Stimulated activated CD8-positive, alpha-beta memory T cell treated with anti-CD3 and anti-CD28 coated beads, Interleukin-15, amount 100 ng/mL, for 4 hours (primary cell): Measurements from ENCODE around the gene ARFGAP1.

Experiments used
- DNase-seq, 2 donors: peaks; one replicate each; pipeline ENCODE4 v3.0.0-alpha.2; 2020; ENCODE audit warnings: low read depth in 2 of 2

Gene ARFGAP1

DNA sequence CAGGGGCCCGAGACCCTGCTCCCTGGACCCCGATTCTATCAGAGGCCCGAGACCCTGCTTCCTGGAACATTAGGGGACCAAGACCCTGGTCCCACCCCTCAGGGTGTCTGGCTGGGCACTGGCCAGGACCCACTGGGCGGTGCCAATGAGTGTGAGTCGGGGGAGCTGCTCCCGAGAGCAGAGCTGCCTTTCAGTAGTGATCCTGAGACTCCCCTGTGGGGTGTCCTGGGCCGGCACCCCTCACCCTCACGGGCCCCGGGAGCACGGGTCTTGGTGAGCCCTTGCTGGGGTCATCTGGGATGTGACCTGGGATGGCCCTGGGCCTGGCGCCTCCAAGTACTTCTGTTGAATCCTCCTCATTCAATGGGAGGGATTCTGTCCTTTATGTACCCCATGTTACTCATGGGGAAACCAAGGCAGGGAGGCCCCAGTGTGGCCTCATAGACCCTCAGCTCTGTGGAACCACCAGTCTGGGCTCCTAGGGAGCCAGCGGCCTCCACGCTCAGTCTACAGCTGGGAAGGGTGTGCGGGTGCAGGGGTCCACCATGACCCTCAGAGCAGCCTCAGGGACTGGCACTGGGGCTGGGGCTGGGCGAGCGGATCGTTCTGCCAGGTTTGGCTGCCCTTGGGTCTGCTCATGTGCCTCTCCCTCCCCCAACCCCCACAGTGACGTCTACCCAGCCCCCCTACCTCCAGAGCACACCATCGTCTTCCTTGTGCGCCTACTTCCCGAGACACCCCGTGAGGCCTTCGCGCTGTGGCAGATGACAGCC, 46.0 kb downstream of the ARFGAP1 start:
- DNase-seq, result no peak

- DNase-seq, result no peak
These were observed 46.8 kb downstream of the ARFGAP1 start for GRCh38 chr20:63319164-63320040.

DNA sequence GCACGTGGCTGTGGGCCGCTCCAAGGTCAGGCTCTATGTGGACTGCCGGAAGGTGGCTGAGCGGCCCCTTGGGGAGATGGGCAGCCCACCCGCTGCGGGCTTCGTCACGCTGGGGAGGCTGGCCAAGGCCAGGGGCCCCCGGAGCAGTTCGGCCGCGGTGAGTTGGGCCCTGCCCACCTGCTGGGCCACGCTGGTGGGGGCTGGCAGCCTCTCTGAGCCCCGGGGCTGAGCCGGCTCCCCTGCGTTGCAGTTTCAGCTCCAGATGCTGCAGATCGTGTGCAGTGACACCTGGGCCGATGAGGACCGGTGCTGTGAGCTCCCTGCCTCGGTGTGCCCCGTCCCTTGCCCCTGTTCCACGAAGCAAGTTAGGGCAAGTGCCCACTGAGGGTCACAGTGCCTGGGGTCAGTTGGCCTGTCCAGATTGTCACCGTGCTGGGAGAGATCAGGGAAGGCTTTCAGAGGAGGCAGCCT, 47.5 kb downstream of the ARFGAP1 start:
- no peak for DNase-seq

DNA sequence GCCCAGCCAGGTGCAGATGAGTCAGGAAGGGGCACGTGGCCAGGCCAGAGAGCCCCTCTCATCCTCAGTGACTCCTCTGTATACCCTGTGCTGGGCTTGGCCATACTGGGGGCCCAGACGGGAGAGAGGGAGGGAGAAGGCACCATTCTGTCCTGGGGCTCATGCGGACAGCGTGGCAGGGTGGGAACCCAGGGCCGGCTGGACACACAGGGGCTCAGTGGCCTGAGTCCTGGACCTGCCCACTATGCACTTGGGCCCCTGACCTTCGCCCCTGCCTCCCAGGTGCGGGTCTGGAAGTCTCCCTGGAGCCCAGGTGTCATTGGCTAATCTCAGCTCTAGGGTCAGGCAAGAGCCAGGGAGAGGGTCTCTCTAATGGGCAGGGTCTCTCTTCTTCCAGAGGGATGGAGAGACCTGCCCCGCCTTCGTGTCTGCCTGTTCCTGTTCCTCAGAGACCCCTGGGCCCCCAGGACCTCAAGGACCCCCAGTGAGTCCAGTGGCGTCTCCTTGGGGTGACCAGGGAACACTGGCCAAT, 48.1 kb downstream of the ARFGAP1 start:
- DNase-seq, result no peak

GRCh38 chr20:63321148-63321831, 48.7 kb downstream of the ARFGAP1 start:
- DNase-seq, result no peak

GRCh38 chr20:63322146-63322932, 49.7 kb downstream of the ARFGAP1 start:
- DNase-seq, result no peak

- no peak for DNase-seq
These were observed 50.3 kb downstream of the ARFGAP1 start for GRCh38 chr20:63322933-63323273.

GRCh38 chr20:63323357-63323981, 50.9 kb downstream of the ARFGAP1 start:
- DNase-seq, result no peak

DNA sequence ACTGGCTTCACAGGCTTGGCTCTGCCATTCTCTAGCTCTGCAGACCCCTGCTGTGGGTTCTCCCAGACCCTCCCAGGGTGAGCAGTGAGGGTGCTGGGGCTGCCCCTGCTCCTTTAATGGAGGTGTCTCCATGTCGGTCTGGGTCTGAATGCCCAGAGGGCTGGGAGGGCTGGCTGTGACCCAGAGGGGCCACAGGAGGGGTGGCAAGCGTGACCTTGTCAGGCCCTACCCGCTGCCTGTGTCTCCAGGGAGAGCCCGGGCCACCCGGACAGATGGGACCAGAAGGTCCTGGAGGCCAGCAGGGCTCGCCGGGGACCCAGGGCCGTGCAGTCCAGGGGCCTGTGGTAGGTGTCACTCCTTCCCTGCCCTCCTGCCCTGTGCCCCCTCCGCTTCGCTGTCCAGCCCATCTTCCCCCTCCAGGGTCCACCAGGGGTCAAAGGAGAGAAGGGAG, 52.4 kb downstream of the ARFGAP1 start:
- no peak for DNase-seq

- DNase-seq, result no peak
These were observed 53.1 kb downstream of the ARFGAP1 start for GRCh38 chr20:63325554-63326313.

DNA sequence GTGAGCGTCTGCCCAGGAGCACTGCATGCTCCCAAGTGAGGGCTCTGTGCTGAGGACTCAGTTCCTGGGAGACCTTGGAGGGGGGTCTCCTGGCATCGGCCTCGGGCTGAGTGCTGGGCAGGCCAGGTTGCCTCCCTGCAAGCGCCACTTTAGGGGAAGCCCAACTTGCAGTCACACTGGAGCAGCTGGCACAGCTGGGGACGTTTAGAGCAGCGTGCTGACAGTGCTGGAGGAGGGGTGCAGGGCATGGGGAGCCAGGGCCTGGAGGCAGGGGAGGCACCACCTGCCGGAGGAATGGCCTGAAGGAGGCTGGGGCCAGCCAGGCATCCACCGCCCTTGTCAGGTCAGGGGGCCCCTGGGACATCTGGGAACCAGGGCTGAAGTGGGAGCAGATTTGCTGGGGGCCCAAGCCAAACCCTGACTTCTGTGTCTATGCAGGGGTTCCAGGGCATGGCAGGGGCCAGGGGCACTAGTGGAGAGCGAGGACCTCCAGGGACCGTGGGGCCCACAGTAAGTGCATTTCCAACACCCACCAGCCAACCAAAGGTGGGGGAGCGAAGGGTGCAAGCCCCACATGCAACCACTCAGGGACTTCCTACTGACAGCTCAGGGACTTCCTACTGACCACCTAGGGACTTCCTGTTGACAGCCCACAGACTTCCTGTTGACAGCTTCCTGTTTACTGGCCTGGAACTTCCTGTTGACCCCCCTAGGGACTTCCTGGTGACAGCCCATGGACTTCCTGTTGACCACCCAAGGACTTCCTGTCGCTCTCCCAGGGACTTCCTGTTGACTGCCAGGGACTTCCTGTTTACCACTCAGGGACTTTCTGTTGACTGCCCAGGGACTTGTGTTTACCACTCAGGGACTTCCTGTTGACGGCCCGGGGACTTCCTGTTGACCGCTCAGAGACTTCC, 54.0 kb downstream of the ARFGAP1 start:
- no peak for DNase-seq

- DNase-seq, result no peak
These were observed 54.7 kb downstream of the ARFGAP1 start for GRCh38 chr20:63327231-63327745.

DNA sequence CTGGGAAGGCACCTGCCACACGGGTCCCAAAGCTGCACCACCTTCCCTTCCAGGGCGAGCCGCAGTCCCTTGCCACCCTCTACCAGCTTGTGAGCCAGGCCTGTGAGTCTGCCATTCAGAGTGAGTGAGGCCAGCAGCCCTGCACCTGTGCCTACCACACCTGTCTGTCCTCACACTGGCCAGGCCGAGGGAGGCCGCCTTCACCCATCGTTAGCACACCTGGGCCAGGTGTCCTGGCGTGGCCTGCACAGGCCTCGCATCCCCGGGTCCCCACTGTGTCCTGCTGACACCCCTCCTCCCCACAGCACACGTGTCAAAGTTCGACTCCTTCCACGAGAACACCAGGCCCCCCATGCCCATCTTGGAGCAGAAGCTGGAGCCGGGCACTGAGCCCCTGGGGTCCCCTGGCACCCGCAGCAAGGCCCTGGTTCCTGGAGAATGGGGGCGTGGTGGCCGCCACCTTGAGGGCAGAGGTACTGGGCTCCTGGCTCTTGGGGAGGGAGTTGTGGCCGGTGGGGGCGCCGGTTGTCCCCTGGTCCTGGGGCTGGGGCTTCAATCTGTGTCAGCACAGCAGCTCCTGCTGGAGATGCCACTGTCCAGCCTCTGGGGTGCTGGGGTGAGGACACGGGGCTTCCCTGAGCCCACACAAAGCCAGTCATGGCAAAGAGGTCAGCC, 55.5 kb downstream of the ARFGAP1 start:
- no peak for DNase-seq

DNA sequence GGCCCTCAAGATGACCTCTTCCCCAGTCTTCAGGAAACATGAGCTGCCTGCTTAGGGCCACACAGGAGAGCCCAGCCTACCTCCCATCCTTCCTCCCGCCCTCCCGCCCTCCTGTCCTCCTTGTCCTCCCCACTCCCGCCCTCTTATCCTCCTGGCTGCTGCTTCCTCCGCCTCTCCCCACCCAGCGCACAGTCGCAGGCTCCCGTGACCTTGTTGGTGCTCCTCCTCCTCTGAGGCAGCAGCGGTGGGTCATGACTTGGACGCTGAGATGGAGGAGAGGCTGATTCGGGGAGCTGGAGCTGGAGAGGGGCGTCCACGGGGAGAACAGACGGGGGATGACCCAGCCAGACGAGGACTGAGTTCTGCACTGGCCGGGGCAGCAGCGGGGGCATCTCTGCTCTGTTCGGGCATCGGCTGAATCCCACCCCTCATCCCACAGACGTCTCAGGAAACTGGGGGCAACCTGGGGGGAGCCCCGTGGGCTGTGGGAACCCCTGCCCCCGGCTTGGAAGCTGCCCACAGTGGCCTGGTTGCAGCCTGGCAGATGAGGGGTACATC, 56.2 kb downstream of the ARFGAP1 start:
- no peak for DNase-seq

GRCh38 chr20:63329331-63330083, 56.9 kb downstream of the ARFGAP1 start:
- no peak for DNase-seq

GRCh38 chr20:63330084-63330760, 57.6 kb downstream of the ARFGAP1 start:
- no peak for DNase-seq
